ENCODE measurements around the gene SLC25A1. TPM values are rescaled to one million over a fixed set of nuclear protein-coding genes. Genes with fewer than 3 reads are reported as not detected.

The SLC25A1 gene
- total RNA-seq, 1 experiment from 2014 or later: 55.9 TPM

GRCh38 chr22:19194766-19195536 lies 16.4 kb upstream of the SLC25A1 start:
- no peak for DNase-seq
- no peaks in the 10 kb centered on the region for H3K9me3 ChIP-seq
- H3K36me3 ChIP-seq: no peaks in the 10 kb centered on the region
- no peaks in the 10 kb centered on the region for H3K27me3 ChIP-seq
- H3K4me3 ChIP-seq: no peak overlapping the region

- H3K36me3 ChIP-seq: no peaks in the 10 kb centered on the region
- no peaks in the 10 kb centered on the region for H3K9me3 ChIP-seq
- no peaks in the 10 kb centered on the region for H3K27me3 ChIP-seq
- DNase-seq: no peak
- H3K4me3 ChIP-seq: no peak overlapping the region
Measured at GRCh38 chr22:19193879-19194278, 15.3 kb upstream of the SLC25A1 start.

GRCh38 chr22:19187716-19188563 lies 9.4 kb upstream of the SLC25A1 start:
- no peak overlapping the region for H3K4me3 ChIP-seq
- H3K9me3 ChIP-seq: no peaks in the 10 kb centered on the region
- no peaks in the 10 kb centered on the region for H3K36me3 ChIP-seq
- no peak for DNase-seq
- no peaks in the 10 kb centered on the region for H3K27me3 ChIP-seq

GRCh38 chr22:19184276-19184997 lies 5.9 kb upstream of the SLC25A1 start:
- no peak for DNase-seq
- Histone ChIP-seq H3K27me3 (no peaks in the 10 kb centered on the region), H3K36me3 (no peaks in the 10 kb centered on the region), H3K9me3 (no peaks in the 10 kb centered on the region), H3K4me3 (no peak overlapping the region)

GRCh38 chr22:19183216-19183615 lies 4.7 kb upstream of the SLC25A1 start:
- Histone ChIP-seq H3K27me3 (no peaks in the 10 kb centered on the region), H3K4me3 (no peak overlapping the region), H3K9me3 (no peaks in the 10 kb centered on the region), H3K36me3 (no peaks in the 10 kb centered on the region)
- no peak for DNase-seq

GRCh38 chr22:19182472-19183157 lies 4.1 kb upstream of the SLC25A1 start:
- H3K9me3 ChIP-seq: no peaks in the 10 kb centered on the region
- no peaks in the 10 kb centered on the region for H3K27me3 ChIP-seq
- no peak for DNase-seq
- no peak overlapping the region for H3K4me3 ChIP-seq
- no peaks in the 10 kb centered on the region for H3K36me3 ChIP-seq

GRCh38 chr22:19181786-19182471 lies 3.4 kb upstream of the SLC25A1 start:
- no peak for DNase-seq
- Histone ChIP-seq H3K36me3 (peaks cover 3% of the 10 kb centered on the region; the same call in 1 of the 2 replicates), H3K9me3 (no peaks in the 10 kb centered on the region), H3K4me3 (no peak overlapping the region), H3K27me3 (no peaks in the 10 kb centered on the region)

GRCh38 chr22:19180740-19181410 lies 2.3 kb upstream of the SLC25A1 start:
- Histone ChIP-seq H3K36me3 (peaks cover 10% of the 10 kb centered on the region), H3K9me3 (no peaks in the 10 kb centered on the region), H3K4me3 (no peak overlapping the region), H3K27me3 (no peaks in the 10 kb centered on the region)
- no peak for DNase-seq

- Histone ChIP-seq H3K4me3 (no peak overlapping the region), H3K36me3 (peaks cover 14% of the 10 kb centered on the region), H3K27me3 (no peaks in the 10 kb centered on the region), H3K9me3 (no peaks in the 10 kb centered on the region)
- no peak for DNase-seq
Measured at GRCh38 chr22:19180234-19180633, 1.7 kb upstream of the SLC25A1 start.

GRCh38 chr22:19179497-19180048 lies 1.0 kb upstream of the SLC25A1 start:
- Histone ChIP-seq H3K36me3 (peaks cover 18% of the 10 kb centered on the region), H3K4me3 (peak overlapping the region; percentile 83), H3K27me3 (no peaks in the 10 kb centered on the region), H3K9me3 (no peaks in the 10 kb centered on the region)
- peak; percentile 70 for DNase-seq

- H3K27me3 ChIP-seq: no peaks in the 10 kb centered on the region
- no peaks in the 10 kb centered on the region for H3K9me3 ChIP-seq
- peak overlapping the region; percentile 83 for H3K4me3 ChIP-seq
- peak; percentile 43 for DNase-seq
- H3K36me3 ChIP-seq: peaks cover 22% of the 10 kb centered on the region
Measured at GRCh38 chr22:19178065-19178656, 375 bp downstream of the SLC25A1 start.

- Histone ChIP-seq H3K27me3 (no peaks in the 10 kb centered on the region), H3K9me3 (no peaks in the 10 kb centered on the region), H3K36me3 (peaks cover 22% of the 10 kb centered on the region), H3K4me3 (peak overlapping the region; percentile 83)
- no peak for DNase-seq
Measured at GRCh38 chr22:19177164-19178064, 1.1 kb downstream of the SLC25A1 start.

- Histone ChIP-seq H3K36me3 (peaks cover 26% of the 10 kb centered on the region), H3K27me3 (no peaks in the 10 kb centered on the region), H3K4me3 (peak overlapping the region; percentile 83), H3K9me3 (no peaks in the 10 kb centered on the region)
- DNase-seq: no peak
Measured at GRCh38 chr22:19176732-19177131, 1.8 kb downstream of the SLC25A1 start.

GRCh38 chr22:19176175-19176643 lies 2.3 kb downstream of the SLC25A1 start:
- no peaks in the 10 kb centered on the region for H3K27me3 ChIP-seq
- H3K4me3 ChIP-seq: no peak overlapping the region
- H3K36me3 ChIP-seq: peaks cover 28% of the 10 kb centered on the region
- no peaks in the 10 kb centered on the region for H3K9me3 ChIP-seq
- no peak for DNase-seq

Measured in MG63 (cell line).